ENCODE data around the gene MTRR.
A peak's percentile ranks its signal among the peaks of the same experiment; 100 is the strongest.

MTRR gene

DNA sequence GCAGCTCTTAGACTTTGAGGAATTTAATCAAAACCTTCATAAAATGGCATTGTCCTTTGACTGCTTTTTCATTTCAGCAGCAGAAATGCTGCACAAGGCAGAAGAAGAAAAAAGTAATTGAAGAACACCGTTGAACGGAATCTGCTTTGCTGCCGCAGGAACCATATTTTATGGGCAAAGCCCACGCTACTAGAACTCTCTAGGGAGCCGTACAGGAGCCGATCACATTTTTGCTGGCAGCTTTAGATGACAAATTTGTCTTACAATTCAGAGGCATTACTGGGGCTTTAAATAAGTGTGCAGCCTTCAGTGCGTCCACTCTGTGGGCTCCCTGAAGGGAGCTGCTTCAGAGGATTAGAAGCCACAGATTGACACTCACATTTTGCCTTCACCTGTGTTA, 23.4 kb upstream of the MTRR start:
- no peak for ATAC-seq
- TF ChIP-seq ARNTL (CRISPR knock-in tag; IDR thresholded peaks at IDR 0.05; ENCODE audit: borderline replicate concordance, low read depth), result no peak
- TF ChIP-seq ZNF70 (CRISPR knock-in tag; IDR thresholded peaks at IDR 0.05), result no peak
- TF ChIP-seq ZC3H10 (CRISPR knock-in tag; IDR thresholded peaks at IDR 0.05), result no peak
- no peak for TF ChIP-seq ZNF565 (CRISPR knock-in tag; conservative IDR thresholded peaks at IDR 0.05; ENCODE audit: low read depth)
- TF ChIP-seq TCF4 (CRISPR knock-in tag; IDR thresholded peaks at IDR 0.05; ENCODE audit: borderline replicate concordance), result no peak
- no peak for TF ChIP-seq CSRNP3 (CRISPR knock-in tag; IDR thresholded peaks at IDR 0.05)
- no peak for TF ChIP-seq TOX (CRISPR knock-in tag; IDR thresholded peaks at IDR 0.05; ENCODE audit: borderline replicate concordance)

GRCh38 chr5:7846327-7846726, 22.6 kb upstream of the MTRR start:
- TF ChIP-seq ZC3H10 (CRISPR knock-in tag; IDR thresholded peaks at IDR 0.05) (no peak), GLIS3 (CRISPR knock-in tag; IDR thresholded peaks at IDR 0.05) (no peak), SNAI2 (CRISPR knock-in tag; IDR thresholded peaks at IDR 0.05) (no peak), ZNF565 (CRISPR knock-in tag; conservative IDR thresholded peaks at IDR 0.05; ENCODE audit: low read depth) (no peak), RARB (CRISPR knock-in tag; IDR thresholded peaks at IDR 0.05) (no peak)
- no peak for ATAC-seq

DNA sequence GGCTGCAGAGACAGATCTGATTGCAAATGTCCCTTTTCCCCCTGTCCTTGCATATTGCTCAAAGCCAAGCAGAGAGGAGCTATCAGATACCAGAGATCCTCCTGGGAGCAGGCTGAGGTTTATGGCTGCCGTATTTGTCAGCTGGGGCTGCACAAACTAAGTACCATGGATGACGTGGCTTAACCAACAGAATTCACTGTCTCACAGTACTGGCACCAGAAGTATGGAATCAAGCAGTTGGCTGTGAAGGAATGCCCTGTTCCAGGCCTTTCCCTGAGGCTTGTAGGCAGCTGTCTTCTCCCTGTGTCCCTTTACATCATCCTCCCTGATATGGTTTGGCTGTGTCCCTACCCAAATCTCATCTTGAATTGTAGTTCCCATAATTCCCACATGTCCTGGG, 20.7 kb upstream of the MTRR start:
- no peak for ATAC-seq
- TF ChIP-seq POU6F1 (CRISPR knock-in tag; IDR thresholded peaks at IDR 0.05; ENCODE audit: borderline replicate concordance, low read depth), result no peak

GRCh38 chr5:7849681-7850394, 19.1 kb upstream of the MTRR start:
- TF ChIP-seq TOX (CRISPR knock-in tag; IDR thresholded peaks at IDR 0.05; ENCODE audit: borderline replicate concordance), result no peak
- no peak for TF ChIP-seq ZNF8 (CRISPR knock-in tag; IDR thresholded peaks at IDR 0.05)
- no peak for TF ChIP-seq ZFP30 (CRISPR knock-in tag; IDR thresholded peaks at IDR 0.05)
- no peak for TF ChIP-seq TSHZ2 (CRISPR knock-in tag; IDR thresholded peaks at IDR 0.05)
- TF ChIP-seq ZC3H10 (CRISPR knock-in tag; IDR thresholded peaks at IDR 0.05), result no peak
- no peak for TF ChIP-seq POU6F1 (CRISPR knock-in tag; IDR thresholded peaks at IDR 0.05; ENCODE audit: borderline replicate concordance, low read depth)
- TF ChIP-seq PPARA (CRISPR knock-in tag; IDR thresholded peaks at IDR 0.05; ENCODE audit: borderline replicate concordance), result no peak
- TF ChIP-seq, protein P1, sequence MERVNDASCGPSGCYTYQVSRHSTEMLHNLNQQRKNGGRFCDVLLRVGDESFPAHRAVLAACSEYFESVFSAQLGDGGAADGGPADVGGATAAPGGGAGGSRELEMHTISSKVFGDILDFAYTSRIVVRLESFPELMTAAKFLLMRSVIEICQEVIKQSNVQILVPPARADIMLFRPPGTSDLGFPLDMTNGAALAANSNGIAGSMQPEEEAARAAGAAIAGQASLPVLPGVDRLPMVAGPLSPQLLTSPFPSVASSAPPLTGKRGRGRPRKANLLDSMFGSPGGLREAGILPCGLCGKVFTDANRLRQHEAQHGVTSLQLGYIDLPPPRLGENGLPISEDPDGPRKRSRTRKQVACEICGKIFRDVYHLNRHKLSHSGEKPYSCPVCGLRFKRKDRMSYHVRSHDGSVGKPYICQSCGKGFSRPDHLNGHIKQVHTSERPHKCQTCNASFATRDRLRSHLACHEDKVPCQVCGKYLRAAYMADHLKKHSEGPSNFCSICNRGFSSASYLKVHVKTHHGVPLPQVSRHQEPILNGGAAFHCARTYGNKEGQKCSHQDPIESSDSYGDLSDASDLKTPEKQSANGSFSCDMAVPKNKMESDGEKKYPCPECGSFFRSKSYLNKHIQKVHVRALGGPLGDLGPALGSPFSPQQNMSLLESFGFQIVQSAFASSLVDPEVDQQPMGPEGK (CRISPR knock-in tag; IDR thresholded peaks at IDR 0.05; ENCODE audit: borderline replicate concordance), result no peak
- no peak for TF ChIP-seq BACH2 (CRISPR knock-in tag; IDR thresholded peaks at IDR 0.05; ENCODE audit: borderline replicate concordance)
- no peak for TF ChIP-seq OSR1 (CRISPR knock-in tag; IDR thresholded peaks at IDR 0.05)
- ATAC-seq, result peak; percentile 64

Measured in SK-N-SH treated with all-trans-retinoic acid at 6 μM for 48 hours (cell line).